Daoy (cell line): Measurements from ENCODE around the gene RAB11FIP3. TPM values are rescaled to one million over a fixed set of nuclear protein-coding genes. Genes with fewer than 3 reads are reported as not detected.
A peak's percentile ranks its signal among the peaks of the same experiment; 100 is the strongest.

Experiments
- DNase-seq: peaks from one replicate; pipeline ENCODE4 v3.0.0-alpha.2; 2015; ENCODE audit warnings: low read depth
- total RNA-seq: library from RNA; depleted of rRNA; stranded (reverse); fragments of >200 nt; shearing (Covaris generic); gene quantifications from 2 replicates; pipeline ENCODE4 v1.2.3, GENCODE V29; 2014

The RAB11FIP3 gene
- total RNA-seq, 1 experiment from 2014 or later, result 10.4 TPM

DNA sequence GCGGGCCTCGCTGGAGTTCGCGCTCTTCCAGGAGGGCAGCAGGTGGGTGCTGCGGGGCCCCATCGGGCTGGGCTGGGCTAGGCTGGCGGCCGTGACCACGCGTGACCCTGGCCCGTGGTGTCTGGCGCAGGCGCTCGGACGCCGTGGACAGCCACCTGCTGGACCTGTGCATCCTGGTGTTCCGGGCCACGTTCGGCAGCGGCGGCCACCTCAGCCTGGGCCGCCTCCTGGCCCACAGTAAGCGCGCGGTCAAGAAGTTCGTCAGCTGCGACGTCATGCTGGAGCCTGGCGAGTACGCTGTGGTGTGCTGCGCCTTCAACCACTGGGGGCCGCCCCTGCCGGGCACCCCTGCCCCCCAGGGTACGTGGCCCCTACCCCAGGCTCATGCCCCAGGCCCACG, 126.7 kb downstream of the RAB11FIP3 start:
- no peak for DNase-seq

DNA sequence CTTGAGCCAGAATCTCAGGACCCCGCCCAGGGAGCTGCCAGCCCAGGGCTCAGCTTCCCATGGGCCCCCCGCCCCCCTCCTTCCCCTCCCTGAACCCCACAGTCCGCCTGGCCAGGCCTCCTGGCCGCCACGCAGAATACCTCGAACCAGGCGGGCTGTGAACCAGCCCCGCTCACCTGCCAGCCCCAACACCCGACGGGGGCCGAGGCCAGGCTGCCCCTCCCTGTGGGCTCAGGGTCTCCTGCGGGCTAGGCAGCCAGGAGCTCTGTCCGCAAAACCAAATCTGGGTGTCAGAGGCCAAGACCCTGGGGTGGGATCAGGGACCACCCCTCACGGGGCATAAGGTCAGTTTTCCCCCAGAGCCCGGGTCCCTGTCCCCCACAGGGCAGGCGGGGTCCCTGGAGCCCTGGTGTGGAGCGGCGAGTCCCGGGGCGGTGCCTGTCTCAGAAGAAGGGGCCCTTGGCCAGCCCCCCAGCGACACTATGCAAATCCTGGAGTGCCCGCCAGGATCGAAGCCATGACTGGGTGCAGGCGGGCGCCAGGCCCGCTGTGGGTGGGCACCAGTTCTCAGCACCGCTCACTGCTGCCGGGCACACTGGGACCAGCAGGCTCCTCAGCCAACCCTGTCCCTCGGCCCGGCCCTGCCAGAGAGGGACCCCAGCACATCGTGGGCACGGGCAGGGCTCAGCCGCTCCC, 128.3 kb downstream of the RAB11FIP3 start:
- DNase-seq, result no peak

GRCh38 chr16:554297-554621, 128.8 kb downstream of the RAB11FIP3 start:
- no peak for DNase-seq

GRCh38 chr16:554640-555365, 129.4 kb downstream of the RAB11FIP3 start:
- DNase-seq, result peak; percentile 62

- DNase-seq, result no peak
Observed at GRCh38 chr16:555528-556473, 130.4 kb downstream of the RAB11FIP3 start.

- no peak for DNase-seq
Observed at GRCh38 chr16:556474-557173, 131.2 kb downstream of the RAB11FIP3 start.

GRCh38 chr16:557463-558297, 132.2 kb downstream of the RAB11FIP3 start:
- no peak for DNase-seq

- DNase-seq, result no peak
Observed at GRCh38 chr16:558298-559020, 133.0 kb downstream of the RAB11FIP3 start.

GRCh38 chr16:559021-559380, 133.6 kb downstream of the RAB11FIP3 start:
- DNase-seq, result no peak

GRCh38 chr16:559411-560203, 134.2 kb downstream of the RAB11FIP3 start:
- no peak for DNase-seq

GRCh38 chr16:560204-560700, 134.8 kb downstream of the RAB11FIP3 start, which contains the start of gene PRR35:
PRR35 (plus strand) TSS chr16:560394; CDS start chr16:563295, 2,901 bp downstream.
- no peak for DNase-seq

- no peak for DNase-seq
Observed at GRCh38 chr16:560701-561412, 135.4 kb downstream of the RAB11FIP3 start.

- no peak for DNase-seq
Observed at GRCh38 chr16:561413-561794, 136.0 kb downstream of the RAB11FIP3 start.

DNA sequence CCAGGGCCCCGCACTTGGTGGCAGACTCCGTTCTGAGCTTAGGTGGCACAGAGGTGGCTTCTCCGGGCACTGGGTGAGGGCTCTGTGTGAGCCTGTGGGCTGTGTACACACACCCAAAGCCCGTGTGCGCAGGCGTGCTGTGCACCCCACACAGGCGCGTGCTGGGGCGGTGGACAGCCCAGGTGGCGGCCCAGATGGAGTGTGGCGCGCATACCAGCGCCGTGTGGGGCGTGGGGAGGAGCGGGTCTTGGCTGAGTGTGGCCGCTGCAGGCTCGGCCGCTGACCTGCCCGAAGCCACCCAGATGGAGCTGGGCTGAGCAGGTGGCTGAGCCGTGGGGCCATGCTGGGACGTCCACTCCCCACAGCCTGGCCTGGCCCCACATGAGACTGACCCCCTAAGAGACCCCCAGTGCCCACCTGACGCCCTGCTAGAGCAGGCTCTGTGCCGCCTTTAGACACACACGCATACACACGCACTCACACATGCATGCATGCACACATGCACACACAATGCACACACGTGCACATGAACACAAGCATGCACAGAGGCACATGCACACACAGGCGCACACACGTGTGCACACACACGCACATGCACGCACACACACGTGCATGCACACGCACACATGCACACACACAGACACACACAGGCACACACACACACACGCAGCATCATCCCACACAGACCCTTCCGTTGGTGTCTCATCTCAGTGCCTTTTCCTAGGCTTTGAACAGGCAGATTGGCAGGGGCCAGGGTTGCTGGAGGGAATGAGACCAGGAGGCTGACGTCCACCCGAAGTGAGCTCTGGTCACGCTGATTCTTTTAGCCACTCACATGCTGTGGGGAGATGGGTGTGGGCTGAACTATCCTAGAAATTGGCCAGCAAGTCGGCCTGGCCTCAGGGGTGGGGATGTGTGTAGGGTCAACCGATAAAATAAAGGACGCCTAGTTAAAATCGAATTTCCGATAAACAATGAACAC, 136.8 kb downstream of the RAB11FIP3 start:
- DNase-seq, result no peak

- DNase-seq, result no peak
Observed at GRCh38 chr16:563072-563644, 137.7 kb downstream of the RAB11FIP3 start.

- no peak for DNase-seq
Observed at GRCh38 chr16:564690-565418, 139.4 kb downstream of the RAB11FIP3 start.
